Lung microvascular endothelial cell (primary cell): ENCODE results near the gene FN1. TPM values are rescaled to one million over a fixed set of nuclear protein-coding genes. Genes with fewer than 3 reads are reported as not detected.

Source experiments
- DNase-seq, 2 donors: peaks; one replicate each; pipeline versions ENCODE4 v3.0.0 to v3.0.0-alpha.2; 2010; ENCODE audit warnings: low read depth in 2 of 2
- total RNA-seq: library from RNA; depleted of rRNA; stranded (reverse); fragments of >200 nt; gene quantifications from 2 replicates; pipeline ENCODE4 v1.2.1, GENCODE V29; 2014

Gene FN1
- 305 and 470 TPM in 2 replicates for total RNA-seq

DNA sequence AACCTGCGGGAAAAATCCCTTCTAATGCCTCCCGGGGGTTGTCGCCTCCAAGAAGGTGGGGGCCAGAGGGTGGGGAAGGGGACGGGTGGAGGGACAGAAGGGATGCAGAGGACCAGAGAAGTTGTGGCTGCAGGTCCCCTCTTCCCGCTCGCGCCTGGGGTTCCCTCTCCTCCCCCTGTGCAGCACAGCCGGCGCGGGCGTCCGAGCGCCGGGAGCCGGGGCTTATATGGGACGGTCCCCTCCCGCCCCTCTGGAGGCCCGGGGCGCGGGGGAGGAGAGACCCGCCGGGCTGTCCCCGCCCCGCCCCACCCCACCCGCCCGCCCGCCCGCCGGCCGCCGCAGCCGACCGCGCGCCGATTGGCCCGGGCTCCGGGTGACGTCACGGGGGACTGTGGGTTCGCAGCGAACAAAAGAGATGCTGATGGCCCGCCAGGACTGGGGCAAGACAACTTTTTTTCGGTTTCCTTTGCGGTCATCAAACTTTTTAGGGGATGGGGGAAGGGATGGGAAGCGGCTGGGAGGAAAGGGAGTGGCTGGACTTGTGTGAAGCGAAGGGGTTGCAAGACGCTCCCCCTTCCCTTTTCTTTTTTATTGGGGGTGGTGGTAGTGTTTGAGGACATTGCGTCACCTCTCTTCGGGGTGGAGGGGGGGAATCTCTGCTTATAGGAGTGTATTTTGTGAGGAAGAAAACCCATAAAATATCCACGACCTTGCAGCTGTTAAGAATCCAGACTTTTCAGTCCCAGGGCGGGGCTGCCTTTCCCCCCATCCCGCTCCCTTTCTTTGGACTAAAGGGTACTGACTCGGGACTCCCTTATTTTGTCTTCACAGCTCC, at the start of gene FN1:
Gene FN1, minus strand, starts transcription at position 199 of the 835 bp plus-strand sequence. CDS start 266 bp downstream, outside the sequence.
- DNase-seq = peak; percentile 96 to 99

DNA sequence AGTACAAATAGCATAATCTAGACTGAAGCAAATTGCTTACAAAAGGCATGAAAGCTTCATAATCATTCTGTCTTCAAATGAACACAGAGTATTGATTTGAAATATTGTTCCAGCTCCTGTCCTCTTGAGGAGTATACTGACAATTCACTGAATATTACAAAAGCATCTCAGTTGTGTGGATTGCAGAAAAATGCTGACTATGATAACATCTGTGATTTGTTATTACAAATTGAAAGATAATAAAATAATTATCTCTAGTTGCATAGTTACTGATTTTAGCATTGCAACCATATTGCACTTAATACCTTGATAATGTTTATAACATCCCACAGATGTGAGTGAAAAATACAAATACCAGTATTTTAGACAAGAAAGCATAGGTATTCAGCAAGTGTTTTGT, 49.2 kb upstream of the FN1 start:
- no peak for DNase-seq

DNA sequence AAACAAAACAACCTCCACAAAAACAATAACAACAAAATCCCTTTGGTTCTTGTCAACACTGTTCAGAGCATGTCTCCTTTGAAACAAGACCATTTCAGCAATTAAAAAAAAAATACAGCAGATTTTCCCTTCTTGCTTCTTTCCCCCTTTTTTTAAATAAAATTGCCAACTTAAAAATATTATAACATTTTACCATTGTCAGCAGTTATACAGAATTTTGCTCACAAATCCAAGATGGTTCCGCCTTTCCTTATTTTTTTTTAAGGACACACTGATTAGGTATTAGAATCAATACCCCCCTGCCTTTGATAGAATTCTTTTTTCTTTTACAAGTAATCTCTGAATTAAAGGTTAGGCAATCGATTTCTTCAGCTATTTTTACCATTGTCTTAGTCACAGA, 48.7 kb upstream of the FN1 start:
- no peak for DNase-seq

DNA sequence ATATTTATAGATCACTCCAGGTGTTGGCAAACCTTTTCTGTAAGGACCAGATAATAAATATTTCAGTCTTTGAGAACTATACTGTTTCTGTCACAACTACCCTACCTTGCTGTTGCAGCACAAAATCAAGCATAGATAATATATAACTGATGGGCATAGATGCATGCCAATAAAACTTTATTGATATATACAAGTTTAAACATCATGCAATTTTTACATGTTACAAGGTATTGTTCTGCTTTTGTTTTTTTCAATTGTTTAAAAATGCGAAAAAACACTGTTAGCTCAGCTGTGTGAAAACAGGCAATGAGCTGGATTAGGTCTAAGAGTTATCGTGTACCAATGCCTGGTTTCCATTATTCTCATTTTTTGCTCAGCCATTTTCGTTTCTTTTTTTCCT, 47.6 kb upstream of the FN1 start:
- no peak for DNase-seq

DNA sequence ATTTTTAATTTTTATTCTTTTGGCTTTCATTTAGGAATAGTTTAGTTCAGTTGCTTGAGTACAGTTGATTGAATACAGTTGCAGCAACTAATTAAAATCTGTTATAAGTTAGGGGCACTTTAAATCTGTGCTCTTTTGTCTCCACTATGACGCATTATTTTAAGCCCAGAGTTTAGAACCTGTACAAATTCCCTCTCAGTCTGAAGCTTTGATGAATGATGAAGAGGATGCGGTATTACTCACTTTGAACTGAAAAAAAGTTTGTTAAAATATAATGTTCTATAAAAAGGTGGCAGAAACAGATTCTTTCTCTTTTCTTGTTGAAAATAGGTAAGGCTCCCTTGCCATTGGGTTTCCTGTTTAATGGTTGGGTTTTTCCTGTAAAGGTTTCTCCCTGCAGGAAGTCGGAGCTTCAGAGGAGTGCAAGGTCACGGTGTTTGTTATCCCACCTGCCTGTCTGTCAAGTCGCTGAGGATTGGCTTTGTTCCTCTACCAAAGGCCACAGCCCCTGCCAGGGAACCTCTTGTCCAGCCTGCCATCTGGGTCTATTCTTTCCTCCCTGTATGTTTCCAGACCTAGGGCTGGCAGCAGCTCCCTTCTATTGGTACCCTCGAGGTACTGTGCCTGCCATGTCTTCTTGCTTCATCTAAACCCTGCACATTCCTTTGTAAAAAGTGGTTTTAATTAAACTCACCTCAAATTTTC, 43.8 kb upstream of the FN1 start:
- DNase-seq = peak in 1 of 2 donors; percentile 82

DNA sequence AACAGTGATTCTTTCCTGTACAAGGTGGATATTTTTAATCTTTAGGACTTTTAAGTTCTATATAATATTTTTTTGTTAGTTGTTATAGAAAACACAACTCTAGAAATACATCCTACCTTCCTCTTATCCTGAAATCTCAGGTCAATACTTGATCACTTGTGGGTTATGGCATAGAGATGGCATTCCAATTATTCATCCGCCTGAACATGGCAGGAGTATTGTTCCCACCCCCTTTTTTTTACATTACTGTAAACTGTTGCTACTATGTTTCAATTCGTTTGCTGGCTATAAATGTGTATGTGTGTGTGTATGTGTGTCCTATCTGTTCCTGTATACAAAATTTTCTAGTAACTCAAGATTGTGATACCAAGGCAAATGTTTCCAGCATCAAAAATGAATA, 43.3 kb upstream of the FN1 start:
- DNase-seq = no peak

DNA sequence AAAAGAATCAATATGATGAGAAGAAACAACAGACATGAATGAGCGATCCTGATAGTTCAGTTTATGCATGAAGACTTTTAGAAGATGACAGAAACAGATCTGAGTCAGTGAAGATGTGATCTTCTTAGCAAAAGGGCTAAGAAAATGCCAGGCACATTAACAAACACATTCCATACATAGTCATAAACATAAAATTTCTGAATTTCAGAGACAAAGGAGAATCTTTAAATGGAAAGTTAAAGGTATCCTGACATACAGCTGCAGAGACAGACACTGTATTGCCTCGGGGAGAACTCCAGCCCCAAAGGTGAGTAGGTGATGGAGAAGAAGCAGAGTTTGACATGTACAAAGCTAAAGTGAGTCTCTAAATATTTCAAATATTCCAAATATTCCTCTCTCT, 40.6 kb upstream of the FN1 start:
- DNase-seq = no peak

DNA sequence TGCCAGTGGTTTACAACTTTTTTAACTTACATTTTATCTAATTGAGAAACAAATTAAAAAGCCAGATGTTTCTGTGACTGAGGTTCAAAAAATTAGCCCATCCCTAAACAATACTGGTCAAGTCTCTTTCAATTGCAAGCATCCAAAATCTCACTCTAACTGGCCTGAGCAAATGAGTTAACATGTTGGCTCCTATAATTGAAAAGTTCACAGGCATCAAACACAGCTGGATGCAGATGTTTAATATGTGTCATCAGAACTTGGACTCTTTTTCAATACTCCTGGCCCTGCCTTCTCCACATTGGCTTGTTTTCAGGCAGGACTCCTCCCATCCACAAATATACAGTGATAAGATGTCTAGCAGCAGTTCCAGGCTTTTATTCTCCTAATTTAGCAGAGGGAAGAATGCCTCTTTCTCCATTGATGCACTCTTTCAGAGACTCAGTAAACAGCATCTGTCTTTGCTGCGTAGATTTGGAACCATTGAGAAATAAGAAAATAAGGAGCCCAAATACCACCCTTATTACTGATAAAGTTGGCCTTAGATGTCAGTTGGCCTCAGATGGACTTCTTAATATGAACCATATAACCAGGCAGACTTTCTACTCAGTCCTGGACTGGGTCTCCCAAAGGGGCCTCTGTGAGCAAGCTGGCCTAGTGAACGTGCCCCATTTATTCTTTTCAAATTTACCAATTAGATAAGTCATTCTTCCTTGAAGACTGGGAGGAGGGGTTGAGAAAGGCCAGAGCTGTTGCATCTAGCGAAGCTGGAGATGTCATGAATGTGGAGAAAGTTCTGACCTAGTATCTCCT, 30.4 kb upstream of the FN1 start:
- DNase-seq = no peak

DNA sequence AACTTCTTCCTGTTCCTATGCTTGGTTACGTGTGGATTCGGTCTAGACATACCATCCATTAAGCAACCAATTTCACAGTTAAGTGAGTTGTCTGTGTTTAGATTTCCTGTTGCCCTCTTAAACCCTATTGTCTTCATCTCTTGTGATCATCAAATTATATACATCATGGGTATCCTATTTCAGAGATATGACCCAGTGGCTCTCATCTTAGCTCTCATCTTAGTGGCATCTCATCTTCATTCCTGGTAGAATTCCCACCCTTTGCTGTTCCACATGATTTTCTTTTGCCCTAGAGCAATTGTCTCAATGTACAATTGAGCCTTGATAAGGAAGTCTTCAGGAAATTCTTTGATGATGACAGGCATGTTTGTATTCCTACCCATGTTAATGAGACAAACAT, 29.4 kb upstream of the FN1 start:
- peak in 1 of 2 donors; percentile 64 for DNase-seq

DNA sequence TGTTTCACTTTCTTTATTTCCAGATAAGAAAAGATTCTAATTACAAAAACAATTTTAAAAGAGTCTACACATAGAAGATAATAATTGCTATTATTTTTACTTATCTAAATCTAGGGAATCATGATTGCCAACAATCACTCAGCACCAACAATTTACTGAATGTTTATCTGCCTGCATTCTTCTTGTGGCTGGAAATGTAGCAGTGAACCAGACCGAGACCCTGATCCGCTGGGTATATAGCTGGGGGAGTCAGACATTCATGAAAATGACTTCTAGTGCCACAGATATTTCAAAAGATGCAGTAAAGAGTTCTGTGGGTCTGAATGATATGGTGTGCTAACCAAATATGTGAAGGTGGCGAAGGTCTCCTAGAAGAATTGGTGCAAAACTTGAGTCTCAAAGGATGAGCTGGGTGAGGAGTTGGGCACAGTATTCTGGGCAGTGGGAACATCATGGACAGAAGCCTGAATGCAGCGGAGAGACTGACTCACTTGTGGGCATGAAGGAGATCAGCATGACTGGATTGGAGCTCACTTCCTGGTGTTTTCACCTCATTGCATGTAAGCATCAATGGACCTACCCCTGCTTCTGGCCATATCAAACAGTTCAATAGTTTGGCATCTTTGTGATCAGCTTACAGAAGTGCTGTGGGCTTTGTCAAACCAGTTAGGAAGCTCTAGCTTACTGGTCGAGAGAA, 26.1 kb upstream of the FN1 start:
- DNase-seq = peak; percentile 53 to 56

DNA sequence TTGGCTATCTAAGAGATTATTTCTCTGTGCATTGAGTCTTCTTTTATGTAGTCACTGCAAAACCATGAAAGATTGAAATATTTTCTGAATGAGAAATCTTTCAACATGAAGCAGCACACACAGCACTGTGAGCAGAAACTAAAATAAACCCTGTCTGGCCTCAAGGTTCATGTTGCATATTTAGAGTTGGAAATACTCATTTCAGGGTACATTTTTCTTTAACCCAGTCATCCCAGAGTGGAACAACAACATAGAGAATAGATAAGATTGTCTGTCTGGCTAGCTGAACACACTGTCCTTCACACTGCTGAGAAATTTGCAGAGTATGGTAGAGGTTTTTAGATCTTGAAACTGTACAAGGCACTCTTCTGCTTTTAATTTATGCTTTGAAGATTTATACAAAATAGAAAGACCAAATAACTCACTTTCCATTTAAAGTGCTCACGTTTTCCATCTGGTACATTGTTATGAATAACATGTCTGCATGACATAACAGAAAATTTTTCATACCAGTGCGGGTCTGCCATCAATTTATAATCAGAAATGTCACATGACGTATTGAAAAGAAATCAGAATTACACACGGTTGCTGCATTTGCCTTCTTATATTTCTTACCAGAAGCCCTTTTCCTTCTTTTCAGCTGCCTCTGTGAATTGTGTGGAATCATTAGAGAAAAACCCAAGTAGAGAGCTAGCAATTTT, 25.0 kb upstream of the FN1 start:
- peak; percentile 36 to 41 for DNase-seq

DNA sequence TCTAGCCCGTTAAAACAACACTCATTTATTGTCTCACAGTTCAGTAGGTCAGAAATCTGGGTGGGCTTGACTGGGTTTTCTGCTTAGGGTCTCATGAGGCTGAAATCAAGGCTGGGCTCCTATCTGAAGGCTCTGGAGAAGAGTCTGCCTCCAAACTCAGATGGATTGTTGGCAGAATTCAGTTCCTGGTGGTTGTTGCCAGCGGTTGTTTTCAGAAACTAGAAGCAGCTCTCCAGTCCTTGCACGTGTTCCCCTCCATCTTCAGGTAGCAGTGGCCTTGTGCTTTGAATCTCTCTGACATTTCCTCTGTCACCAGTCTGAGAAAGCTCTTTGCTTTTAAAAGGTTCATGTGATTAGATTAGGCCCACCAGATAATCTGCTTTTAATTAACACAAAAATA, 20.1 kb upstream of the FN1 start:
- no peak for DNase-seq

DNA sequence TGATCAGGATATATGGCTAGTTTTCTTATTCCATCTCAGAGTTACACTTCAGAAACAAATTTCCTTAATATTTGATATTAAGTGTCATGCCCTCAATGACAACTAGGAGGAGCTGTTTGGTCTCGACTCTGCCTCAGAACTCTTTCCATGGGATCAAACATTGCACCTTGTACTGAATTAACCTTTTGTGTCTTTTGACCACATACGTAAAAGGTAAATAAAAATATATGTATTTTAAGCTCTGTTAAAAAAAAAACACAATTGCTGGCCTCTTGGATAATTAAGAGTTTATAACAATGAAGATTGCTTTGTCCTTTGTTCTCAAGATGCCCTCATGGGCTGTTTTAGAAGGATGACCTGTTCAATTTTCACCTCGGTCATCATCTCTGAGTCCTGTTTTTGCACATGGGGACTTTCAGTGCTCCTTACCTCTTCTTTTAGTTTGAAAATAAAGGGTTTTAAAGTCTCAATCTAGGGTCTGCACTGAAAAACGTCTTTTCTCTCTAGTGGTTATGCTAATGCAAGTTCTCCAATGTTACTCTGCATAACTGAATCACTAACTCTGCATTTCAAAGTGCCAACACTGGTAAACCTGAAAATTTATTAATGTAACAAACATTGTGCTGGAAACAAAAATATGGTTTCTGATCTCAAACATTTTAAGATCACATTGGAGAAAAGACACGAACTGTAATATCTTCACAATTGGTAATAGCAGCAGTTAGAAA, 18.8 kb upstream of the FN1 start:
- DNase-seq = peak; percentile 52 to 67

DNA sequence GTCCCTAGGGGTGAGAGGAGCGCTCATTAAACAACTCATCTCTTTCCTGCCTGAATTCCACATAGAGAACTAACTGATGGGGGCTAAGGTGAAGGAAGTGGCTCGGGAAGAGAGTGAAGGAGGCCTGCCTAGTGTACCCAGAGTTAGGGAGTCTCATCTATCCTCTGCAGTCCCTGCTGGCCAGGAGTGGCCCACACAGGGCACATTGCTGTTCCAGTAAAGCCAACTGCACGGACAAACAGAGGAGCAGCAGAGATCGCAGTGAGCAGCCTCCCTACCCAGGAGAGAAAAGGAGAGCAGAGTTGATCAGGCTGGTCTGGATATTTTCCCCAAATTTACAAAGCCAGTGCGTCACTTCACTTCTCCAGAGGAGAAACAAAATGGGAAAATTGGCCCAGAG, 16.9 kb upstream of the FN1 start:
- no peak for DNase-seq

DNA sequence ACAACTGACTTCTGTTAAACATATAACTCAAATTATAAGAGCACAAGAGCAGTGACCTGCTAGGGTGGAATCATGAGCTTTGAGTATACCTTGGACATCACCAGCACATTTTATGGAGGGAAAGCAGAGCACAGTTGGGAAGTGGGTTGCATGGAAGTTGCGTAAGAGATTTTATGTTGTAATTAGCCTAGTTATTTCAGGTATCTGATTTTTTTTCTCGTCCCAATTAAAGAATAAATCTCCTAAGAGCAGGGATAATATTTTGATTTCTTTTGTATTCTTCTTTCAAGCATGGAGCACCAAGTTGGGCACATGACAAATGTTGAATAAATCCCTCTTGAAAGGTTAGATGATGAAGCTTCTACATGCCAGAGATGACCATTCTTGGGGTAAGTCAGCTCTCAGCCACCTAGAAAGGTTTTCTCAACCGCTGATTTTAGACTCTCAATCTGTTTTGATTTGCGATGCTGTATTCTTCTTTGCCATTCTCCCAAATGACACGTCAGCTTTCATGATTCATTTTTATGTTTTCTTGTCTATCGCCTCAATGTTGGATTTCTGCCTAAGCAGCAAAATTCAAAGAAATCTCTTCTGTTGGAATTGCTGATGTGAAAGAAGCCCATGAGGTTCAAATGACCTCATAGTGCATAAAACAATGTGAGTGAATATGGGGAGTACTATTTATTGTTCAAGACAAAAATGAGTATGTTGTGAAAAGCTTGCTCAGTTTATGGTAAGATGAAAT, 15.3 kb upstream of the FN1 start:
- DNase-seq = no peak

DNA sequence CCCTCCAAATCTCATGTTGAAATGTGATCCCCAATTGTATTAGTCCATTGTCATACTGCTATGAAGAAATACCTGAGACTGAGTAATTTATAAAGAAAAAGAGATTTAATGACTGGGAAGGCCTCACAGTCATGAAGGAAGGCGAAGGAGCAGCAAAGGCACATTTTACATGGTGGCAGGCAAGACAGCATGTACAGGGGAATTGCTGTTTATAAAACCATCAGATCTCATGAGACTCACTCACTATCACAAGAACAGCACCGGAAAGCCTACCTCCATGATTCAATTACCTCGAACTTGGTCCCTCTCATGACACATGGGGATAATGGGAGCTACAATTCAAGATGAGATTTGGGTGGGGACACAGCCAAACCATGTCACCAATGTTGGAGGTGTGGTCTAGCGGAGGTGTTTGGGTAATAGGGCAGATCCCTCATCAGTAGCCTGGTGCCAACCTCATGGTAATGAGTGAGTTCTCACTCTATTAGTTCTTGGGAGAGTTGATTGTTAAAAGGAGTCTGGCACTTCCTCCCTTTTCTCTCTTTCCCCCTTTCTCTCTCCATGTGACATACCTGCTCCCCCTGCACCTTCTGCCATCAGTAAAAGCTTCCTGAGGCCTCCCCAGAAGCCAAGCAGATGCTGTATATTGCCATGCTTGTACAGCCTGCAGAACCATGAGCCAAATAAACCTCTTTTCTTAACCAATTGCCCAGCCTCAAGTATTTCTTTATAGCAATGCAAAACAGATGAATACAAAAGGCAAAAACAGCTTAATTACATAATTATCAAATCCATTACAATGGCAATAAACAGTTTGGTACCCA, 14.5 kb upstream of the FN1 start:
- no peak for DNase-seq

DNA sequence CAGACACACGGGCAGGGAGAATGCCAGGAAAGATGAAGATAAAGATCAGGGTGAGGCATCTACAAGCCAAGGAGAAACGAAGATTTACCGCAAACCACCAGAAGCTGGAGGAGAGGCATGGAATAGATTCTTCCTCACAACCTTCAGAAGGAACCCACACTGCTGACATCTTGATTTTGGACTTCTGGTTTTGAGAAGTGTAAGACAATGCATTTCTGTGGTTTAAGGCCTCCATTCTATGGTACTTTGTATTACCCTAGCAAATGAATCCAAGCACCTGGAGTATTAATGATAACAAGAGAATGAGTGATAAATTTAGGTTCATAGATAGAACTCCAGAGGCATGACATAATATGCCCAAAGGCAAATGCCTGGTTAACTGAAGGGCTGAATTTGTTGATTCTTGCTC, 11.8 kb upstream of the FN1 start:
- DNase-seq = no peak

DNA sequence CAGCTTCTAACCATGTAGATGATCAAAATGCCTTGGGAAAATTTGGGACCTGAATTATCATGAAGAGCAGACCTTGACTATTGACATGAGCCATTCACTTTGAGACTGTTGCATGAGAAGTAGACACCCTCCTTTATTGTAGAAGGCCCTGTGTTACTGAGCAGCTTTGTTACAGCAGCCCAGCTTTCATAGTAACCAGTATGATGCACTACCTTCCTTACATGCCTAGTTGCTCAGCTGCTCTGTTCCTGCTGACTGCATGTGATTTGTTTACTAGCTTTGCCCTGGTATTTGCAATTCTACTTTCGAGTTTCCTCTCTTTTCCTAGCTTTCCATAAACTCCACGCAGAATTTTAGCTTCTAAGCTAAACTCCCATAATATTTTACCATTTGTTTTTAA, 11.2 kb upstream of the FN1 start:
- DNase-seq = no peak

DNA sequence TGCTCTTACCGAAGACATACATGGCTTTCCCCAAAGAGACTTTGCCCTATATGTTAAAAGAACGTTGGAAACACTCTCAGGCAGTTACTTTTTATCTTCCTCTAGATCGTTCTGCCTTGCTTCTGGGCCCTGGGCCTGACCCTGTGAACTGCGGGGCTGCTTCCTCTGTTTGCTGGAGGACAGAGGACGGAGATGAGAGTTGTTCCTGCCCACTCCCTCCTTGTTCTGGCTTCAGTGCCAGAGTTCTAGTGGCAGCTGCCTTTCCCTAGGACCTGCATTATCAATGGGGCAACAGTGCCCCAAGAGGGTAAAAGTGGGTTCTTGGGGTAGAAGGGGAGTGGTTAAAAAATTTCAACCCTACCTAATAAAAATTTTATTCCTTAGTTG, 6.5 kb upstream of the FN1 start:
- no peak for DNase-seq
